HG03571 (cell line): ENCODE results near the gene CDO1.
"Not testable (repeated sequence)": the region's sequence is repeated elsewhere in the genome, so short reads cannot be mapped to it uniquely, and the experiment has no call there.

Experiments
- ATAC-seq: cut with Tn5 transposase; IDR thresholded peaks from one replicate; pipeline ENCODE4 v1.9.1; 2021; ENCODE audit not compliant: unreplicated experiment

The CDO1 gene

GRCh38 chr5:115831163-115831768 is 14.8 kb upstream of the CDO1 start:
- no peak for ATAC-seq

GRCh38 chr5:115829913-115830312 is 13.5 kb upstream of the CDO1 start:
- no peak for ATAC-seq

GRCh38 chr5:115825948-115826347 is 9.5 kb upstream of the CDO1 start:
- ATAC-seq: no peak

- ATAC-seq: not testable (repeated sequence)
Measured at GRCh38 chr5:115824983-115825382, 8.5 kb upstream of the CDO1 start.

GRCh38 chr5:115820846-115821245 is 4.4 kb upstream of the CDO1 start:
- ATAC-seq: no peak

- ATAC-seq: no peak
Measured at GRCh38 chr5:115818821-115819220, 2.4 kb upstream of the CDO1 start.

GRCh38 chr5:115817386-115817785 is 927 bp upstream of the CDO1 start:
- no peak for ATAC-seq

GRCh38 chr5:115815693-115816225 is 700 bp downstream of the CDO1 start:
- no peak for ATAC-seq

GRCh38 chr5:115815006-115815692 is 1.3 kb downstream of the CDO1 start:
- no peak for ATAC-seq

GRCh38 chr5:115813719-115814118 is 2.7 kb downstream of the CDO1 start:
- no peak for ATAC-seq

- ATAC-seq: no peak
Measured at GRCh38 chr5:115812372-115812771, 4.1 kb downstream of the CDO1 start.

GRCh38 chr5:115811406-115811805 is 5.1 kb downstream of the CDO1 start:
- no peak for ATAC-seq

- ATAC-seq: no peak
Measured at GRCh38 chr5:115810761-115811160, 5.7 kb downstream of the CDO1 start.

- no peak for ATAC-seq
Measured at GRCh38 chr5:115809946-115810345, 6.5 kb downstream of the CDO1 start.

- not testable (repeated sequence) for ATAC-seq
Measured at GRCh38 chr5:115808066-115808465, 8.4 kb downstream of the CDO1 start.

GRCh38 chr5:115807654-115808052 is 8.8 kb downstream of the CDO1 start:
- no peak for ATAC-seq

- no peak for ATAC-seq
Measured at GRCh38 chr5:115806986-115807653, 9.3 kb downstream of the CDO1 start.

- ATAC-seq: no peak
Measured at GRCh38 chr5:115801984-115802383, 14.5 kb downstream of the CDO1 start.

- ATAC-seq: no peak
Measured at GRCh38 chr5:115801152-115801551, 15.3 kb downstream of the CDO1 start.

GRCh38 chr5:115800108-115800507 is 16.4 kb downstream of the CDO1 start:
- ATAC-seq: no peak

- no peak for ATAC-seq
Measured at GRCh38 chr5:115798252-115798651, 18.2 kb downstream of the CDO1 start.

- ATAC-seq: no peak
Measured at GRCh38 chr5:115796656-115797055, 19.8 kb downstream of the CDO1 start.
